WERI-Rb-1 (cell line): Measurements from ENCODE around the gene CLSTN1.

Source experiments
- DNase-seq: peaks from one replicate; pipeline ENCODE4 v3.0.0-alpha.2; 2020
- H3K27ac ChIP-seq: fragments of 250-450 bp; sonication (Bioruptor Pico); 2 replicates; pipeline ENCODE4 v1.5.1; 2020; ENCODE audit warnings: mild to moderate bottlenecking, moderate library complexity
- H3K27me3 ChIP-seq: fragments of 250-450 bp; sonication (Bioruptor Pico); 2 replicates; pipeline ENCODE4 v1.5.1; 2021; ENCODE audit warnings: mild to moderate bottlenecking, low read depth, moderate library complexity; ENCODE audit not compliant: insufficient read depth, severe bottlenecking
- H3K36me3 ChIP-seq: fragments of 250-450 bp; sonication (Bioruptor Pico); 2 replicates; pipeline ENCODE4 v1.5.1; 2020; ENCODE audit warnings: mild to moderate bottlenecking, moderate library complexity
- H3K4me3 ChIP-seq: 2 replicates; pipeline ENCODE4 v1.5.1; 2011; ENCODE audit warnings: low read depth, mild to moderate bottlenecking, control low read depth, low read length
- H3K9me3 ChIP-seq: fragments of 250-450 bp; sonication (Bioruptor Pico); 2 replicates; pipeline ENCODE4 v1.5.1; 2021; ENCODE audit warnings: mild to moderate bottlenecking, moderate library complexity; ENCODE audit not compliant: severe bottlenecking
- CTCF ChIP-seq: IDR thresholded peaks from 2 replicates; pipeline ENCODE4 v1.5.1; 2011; ENCODE audit warnings: low read depth, mild to moderate bottlenecking, control low read depth, inconsistent platforms, low read length

Gene CLSTN1

GRCh38 chr1:9827558-9828185 lies 3.9 kb upstream of the CLSTN1 start:
- Histone ChIP-seq H3K27me3 (no peaks in the 10 kb centered on the region), H3K9me3 (no peaks in the 10 kb centered on the region), H3K4me3 (no peak overlapping the region), H3K36me3 (peaks cover 4% of the 10 kb centered on the region; the same call in 1 of the 2 replicates), H3K27ac (peak overlapping the region; percentile 89)
- peak; percentile 48 for TF ChIP-seq CTCF
- DNase-seq = no peak

GRCh38 chr1:9826616-9827015 lies 2.9 kb upstream of the CLSTN1 start:
- TF ChIP-seq CTCF = no peak
- no peaks in the 10 kb centered on the region for H3K27me3 ChIP-seq
- H3K36me3 ChIP-seq = peaks cover 4% of the 10 kb centered on the region; the same call in 1 of the 2 replicates
- H3K9me3 ChIP-seq = no peaks in the 10 kb centered on the region
- no peak overlapping the region for H3K4me3 ChIP-seq
- H3K27ac ChIP-seq = peak overlapping the region; percentile 89
- peak; percentile 78 for DNase-seq

- no peaks in the 10 kb centered on the region for H3K27me3 ChIP-seq
- DNase-seq = no peak
- peaks cover 4% of the 10 kb centered on the region; the same call in 1 of the 2 replicates for H3K36me3 ChIP-seq
- peak overlapping the region; percentile 89 for H3K27ac ChIP-seq
- TF ChIP-seq CTCF = no peak
- H3K9me3 ChIP-seq = no peaks in the 10 kb centered on the region
- H3K4me3 ChIP-seq = peak overlapping the region; percentile 11
Observed at GRCh38 chr1:9826087-9826486, 2.3 kb upstream of the CLSTN1 start.

- Histone ChIP-seq H3K27ac (peak overlapping the region; percentile 89), H3K9me3 (no peaks in the 10 kb centered on the region), H3K4me3 (peak overlapping the region; percentile 20), H3K36me3 (peaks cover 9% of the 10 kb centered on the region), H3K27me3 (no peaks in the 10 kb centered on the region)
- peak; percentile 95 for DNase-seq
- no peak for TF ChIP-seq CTCF
Observed at GRCh38 chr1:9825093-9826074, 1.6 kb upstream of the CLSTN1 start.

DNA sequence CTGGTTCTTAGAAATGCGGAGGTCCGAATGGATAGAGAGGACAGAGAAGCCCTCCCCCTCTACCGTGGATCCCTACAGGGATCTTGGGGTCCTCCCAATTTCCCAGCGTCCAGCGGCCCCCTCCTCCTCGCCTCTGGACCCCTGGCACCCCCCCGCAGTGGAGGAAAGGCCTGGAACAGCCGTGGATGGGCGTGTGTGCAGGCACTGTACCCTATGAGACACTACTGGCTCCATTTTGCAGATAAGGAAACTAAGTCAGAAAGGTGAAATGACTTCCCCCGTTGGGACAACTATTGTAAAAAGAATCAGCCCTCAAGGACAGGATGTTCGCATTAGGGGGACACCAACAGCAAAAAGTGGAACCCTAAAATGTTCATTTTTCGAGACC lies 931 bp upstream of the CLSTN1 start:
- peaks cover 16% of the 10 kb centered on the region for H3K36me3 ChIP-seq
- no peak for DNase-seq
- H3K9me3 ChIP-seq = no peaks in the 10 kb centered on the region
- no peak for TF ChIP-seq CTCF
- peak overlapping the region; percentile 89 for H3K27ac ChIP-seq
- H3K4me3 ChIP-seq = peak overlapping the region; percentile 20
- H3K27me3 ChIP-seq = no peaks in the 10 kb centered on the region
